H9 (cell line): ENCODE data around the gene MCEE. TPM values are rescaled to one million over a fixed set of nuclear protein-coding genes. Genes with fewer than 3 reads are reported as not detected.
"Not testable (repeated sequence)": the region's sequence is repeated elsewhere in the genome, so short reads cannot be mapped to it uniquely, and the experiment has no call there.

Experiments
- DNase-seq: peaks from one replicate; pipeline ENCODE4 v3.0.0-alpha.2; 2017
- H2AFZ ChIP-seq: one replicate; pipeline ENCODE4 v1.6.1; 2013; ENCODE audit warnings: mild to moderate bottlenecking, low read length, control low read depth, moderate library complexity
- H2AK5ac ChIP-seq: 2 replicates; pipeline ENCODE4 v1.6.1; 2013; ENCODE audit warnings: low read length, control low read depth, mixed read lengths; ENCODE audit not compliant: insufficient read length
- H2BK120ac ChIP-seq: one replicate; pipeline ENCODE4 v1.6.1; 2013; ENCODE audit warnings: low read depth, mild to moderate bottlenecking, low read length, control low read depth, inconsistent platforms; ENCODE audit not compliant: poor library complexity, severe bottlenecking
- H2BK12ac ChIP-seq: 2 replicates; pipeline ENCODE4 v1.6.1; 2013; ENCODE audit warnings: low read length, control low read depth, mixed read lengths, low read depth; ENCODE audit not compliant: insufficient read length
- H2BK15ac ChIP-seq: 2 replicates; pipeline ENCODE4 v1.6.1; 2013; ENCODE audit warnings: low read depth, low read length, control low read depth
- H2BK20ac ChIP-seq: one replicate; pipeline ENCODE4 v1.6.1; 2013; ENCODE audit warnings: low read depth, mild to moderate bottlenecking, low read length, control low read depth, inconsistent platforms; ENCODE audit not compliant: poor library complexity, severe bottlenecking
- H2BK5ac ChIP-seq: 2 replicates; pipeline ENCODE4 v1.6.1; 2013; ENCODE audit warnings: low read length, control low read depth, mixed read lengths; ENCODE audit not compliant: insufficient read length
- H3K14ac ChIP-seq: 2 replicates; pipeline ENCODE4 v1.6.1; 2013; ENCODE audit warnings: low read length, control low read depth; ENCODE audit not compliant: insufficient read depth
- H3K18ac ChIP-seq: 2 replicates; pipeline ENCODE4 v1.6.1; 2013; ENCODE audit warnings: low read depth, mild to moderate bottlenecking, mixed read lengths, low read length, control low read depth; ENCODE audit not compliant: insufficient read length
- H3K23ac ChIP-seq: 2 replicates; pipeline ENCODE4 v1.6.1; 2013; ENCODE audit warnings: low read length, control low read depth, mixed read lengths, low read depth; ENCODE audit not compliant: insufficient read length
- H3K23me2 ChIP-seq: 2 replicates; pipeline ENCODE4 v1.6.1; 2013; ENCODE audit warnings: low read depth, mild to moderate bottlenecking, mixed read lengths, low read length, control low read depth; ENCODE audit not compliant: insufficient read length, poor library complexity, severe bottlenecking
- H3K27ac ChIP-seq: 2 replicates; pipeline ENCODE4 v1.5.1; 2013; ENCODE audit warnings: low read length, control low read depth, mixed read lengths, low read depth; ENCODE audit not compliant: insufficient read length
- H3K27me3 ChIP-seq: 2 replicates; pipeline ENCODE4 v1.6.1; 2013; ENCODE audit warnings: low read length, control low read depth, inconsistent platforms; ENCODE audit not compliant: insufficient read depth
- H3K4ac ChIP-seq: 2 replicates; pipeline ENCODE4 v1.6.1; 2013; ENCODE audit warnings: low read depth, mild to moderate bottlenecking, control low read depth, inconsistent platforms, low read length, moderate library complexity
- H3K4me1 ChIP-seq: 2 replicates; pipeline ENCODE4 v1.6.1; 2013; ENCODE audit warnings: low read length, control low read depth, inconsistent platforms; ENCODE audit not compliant: insufficient read depth
- H3K4me2 ChIP-seq: 2 replicates; pipeline ENCODE4 v1.6.1; 2013; ENCODE audit warnings: low read length, control low read depth, mixed read lengths; ENCODE audit not compliant: insufficient read length, insufficient read depth
- H3K56ac ChIP-seq: 2 replicates; pipeline ENCODE4 v1.6.1; 2013; ENCODE audit warnings: low read depth, mild to moderate bottlenecking, mixed read lengths, low read length, control low read depth; ENCODE audit not compliant: insufficient read length
- H3K79me1 ChIP-seq: 2 replicates; pipeline ENCODE4 v1.6.1; 2013; ENCODE audit warnings: low read depth, mild to moderate bottlenecking, moderate library complexity, low read length, control low read depth, inconsistent platforms; ENCODE audit not compliant: insufficient read depth, poor library complexity, severe bottlenecking
- H3K79me2 ChIP-seq: 2 replicates; pipeline ENCODE4 v1.6.1; 2013; ENCODE audit warnings: low read length, control low read depth, inconsistent platforms; ENCODE audit not compliant: insufficient read depth
- H3K9ac ChIP-seq: 2 replicates; pipeline ENCODE4 v1.6.1; 2013; ENCODE audit warnings: low read length, control low read depth, mixed read lengths; ENCODE audit not compliant: insufficient read length; ENCODE audit errors: extremely low read depth
- H3K9me3 ChIP-seq: one replicate; pipeline ENCODE4 v1.6.1; 2013; ENCODE audit warnings: low read depth, low read length, inconsistent platforms; ENCODE audit not compliant: control insufficient read depth
- H3T11ph ChIP-seq: one replicate; pipeline ENCODE4 v1.6.1; 2013; ENCODE audit warnings: mild to moderate bottlenecking, low read length, control low read depth, inconsistent platforms
- H4K20me1 ChIP-seq: one replicate; pipeline ENCODE4 v1.6.1; 2013; ENCODE audit not compliant: control insufficient read depth, insufficient read length, insufficient read depth
- H4K5ac ChIP-seq: 2 replicates; pipeline ENCODE4 v1.6.1; 2013; ENCODE audit warnings: low read depth, mild to moderate bottlenecking, mixed read lengths, low read length, control low read depth; ENCODE audit not compliant: insufficient read length
- H4K8ac ChIP-seq: replicated peaks from 2 replicates; pipeline ENCODE4 v1.6.1; 2013; ENCODE audit warnings: low read length, control low read depth, mixed read lengths, low read depth; ENCODE audit not compliant: insufficient read length
- H4K91ac ChIP-seq: 2 replicates; pipeline ENCODE4 v1.6.1; 2013; ENCODE audit warnings: low read depth, mild to moderate bottlenecking, moderate library complexity, mixed read lengths, low read length, control low read depth; ENCODE audit not compliant: insufficient read length
- H3K27ac Mint-ChIP-seq, 3 experiments: 2 replicates in 2 of 3; 3 replicates in 1 of 3; pipeline ENCODE4 v1.8.0; 2020 to 2021; ENCODE audit warnings: mixed read lengths in 3 of 3, mild to moderate bottlenecking in 1 of 3, moderate library complexity in 1 of 3
- H3K27me3 Mint-ChIP-seq: 2 replicates; pipeline ENCODE4 v1.8.0; 2021; ENCODE audit warnings: low read depth, mild to moderate bottlenecking, moderate library complexity, mixed read lengths
- H3K36me3 Mint-ChIP-seq, 3 experiments: 2 replicates in 2 of 3; 3 replicates in 1 of 3; pipeline ENCODE4 v1.8.0; 2020 to 2021; ENCODE audit warnings: low read depth in 3 of 3, mixed read lengths in 3 of 3; ENCODE audit not compliant: insufficient read depth in 1 of 3
- H3K4me1 Mint-ChIP-seq, 2 experiments: 2 replicates each; pipeline ENCODE4 v1.8.0; 2020; ENCODE audit warnings: mixed read lengths in 2 of 2
- H3K4me3 Mint-ChIP-seq, 2 experiments: 2 replicates in 1 of 2; 3 replicates in 1 of 2; pipeline ENCODE4 v1.8.0; 2020 to 2021; ENCODE audit warnings: mild to moderate bottlenecking in 2 of 2, mixed read lengths in 2 of 2, moderate library complexity in 1 of 2
- H3K9me3 Mint-ChIP-seq, 2 experiments: 2 replicates in 1 of 2; 3 replicates in 1 of 2; pipeline ENCODE4 v1.8.0; 2020; ENCODE audit warnings: mild to moderate bottlenecking in 2 of 2, mixed read lengths in 2 of 2, moderate library complexity in 1 of 2
- WGBS: extraction: QIAGEN DNeasy Blood & Tissue Kit; methylation state at CpG from one replicate; pipeline ENCODE4 v1.1.7; 2013; ENCODE audit warnings: missing lambda C conversion rate, low lambda C conversion rate, mixed read lengths; ENCODE audit not compliant: insufficient read length; ENCODE audit errors: extremely low coverage; 5-methylcytosine and 5-hydroxymethylcytosine counted together
- total RNA-seq: library from RNA; stranded (reverse); gene quantifications from 2 replicates; pipeline ENCODE4 v1.2.1, GENCODE V29; 2021
- TF ChIP-seq, protein P1 (sequence below): fragments of 200-600 bp; sonication (generic); conservative IDR thresholded peaks from 3 replicates; pipeline ENCODE4 v1.8.0; 2021; ENCODE audit warnings: antibody characterized with exemption, mild to moderate bottlenecking

Gene MCEE
- total RNA-seq, 1 experiment from 2014 or later: 12.5 TPM

DNA sequence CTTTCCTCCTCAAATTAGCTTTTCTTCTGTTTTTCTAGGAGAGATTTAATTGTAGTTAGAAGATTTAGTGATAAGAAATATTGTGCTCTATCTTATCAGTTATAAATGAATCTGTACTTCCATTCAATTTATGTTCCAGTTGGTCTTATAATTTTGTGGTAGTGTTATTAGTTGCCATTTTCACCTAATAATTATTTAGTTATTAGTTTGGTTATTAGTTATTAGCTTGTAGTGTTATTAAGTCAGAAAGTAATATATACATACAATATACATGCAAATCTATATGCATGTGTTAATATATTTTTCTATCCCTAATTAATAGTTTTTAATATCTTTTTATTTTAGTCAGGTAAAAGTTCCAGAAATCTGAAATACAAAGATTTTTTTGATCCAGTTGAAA, 3.6 kb upstream of the MCEE start:
- Histone ChIP-seq H4K5ac (no peak overlapping the region), H3K27me3 (no peaks in the 10 kb centered on the region), H3K56ac (no peak overlapping the region), H2BK120ac (no peak overlapping the region), H4K8ac (no peak overlapping the region), H2BK15ac (no peak overlapping the region), H3K9ac (no peak overlapping the region), H3T11ph (no peak overlapping the region), H3K4me2 (no peak overlapping the region), H3K14ac (no peak overlapping the region), H3K9me3 (no peaks in the 10 kb centered on the region), H3K18ac (no peak overlapping the region), H4K91ac (no peak overlapping the region), H3K79me1 (peaks cover 4% of the 10 kb centered on the region), H3K79me2 (peaks cover 8% of the 10 kb centered on the region; the same call in 1 of the 2 replicates), H3K27ac (no peak overlapping the region), H2AFZ (no peak overlapping the region), H2BK5ac (no peak overlapping the region), H2BK12ac (no peak overlapping the region), H2BK20ac (no peak overlapping the region), H4K20me1 (no peaks in the 10 kb centered on the region), H2AK5ac (no peak overlapping the region), H3K23ac (no peak overlapping the region), H3K4ac (no peak overlapping the region), H3K4me1 (no peaks in the 10 kb centered on the region), H3K23me2 (peaks cover 4% of the 10 kb centered on the region)
- Mint-ChIP-seq H3K4me3 (no peak overlapping the region), H3K36me3 (peaks cover 14 to 42% (median 40%) of the 10 kb centered on the region in 3 experiments), H3K27me3 (no peaks in the 10 kb centered on the region; the same call in 1 of the 2 replicates), H3K9me3 (no peaks in the 10 kb centered on the region), H3K27ac (no peak overlapping the region), H3K4me1 (peaks cover 4 to 5% of the 10 kb centered on the region in 2 experiments; a peak in 3 of 4 replicates)
- TF ChIP-seq, protein P1, sequence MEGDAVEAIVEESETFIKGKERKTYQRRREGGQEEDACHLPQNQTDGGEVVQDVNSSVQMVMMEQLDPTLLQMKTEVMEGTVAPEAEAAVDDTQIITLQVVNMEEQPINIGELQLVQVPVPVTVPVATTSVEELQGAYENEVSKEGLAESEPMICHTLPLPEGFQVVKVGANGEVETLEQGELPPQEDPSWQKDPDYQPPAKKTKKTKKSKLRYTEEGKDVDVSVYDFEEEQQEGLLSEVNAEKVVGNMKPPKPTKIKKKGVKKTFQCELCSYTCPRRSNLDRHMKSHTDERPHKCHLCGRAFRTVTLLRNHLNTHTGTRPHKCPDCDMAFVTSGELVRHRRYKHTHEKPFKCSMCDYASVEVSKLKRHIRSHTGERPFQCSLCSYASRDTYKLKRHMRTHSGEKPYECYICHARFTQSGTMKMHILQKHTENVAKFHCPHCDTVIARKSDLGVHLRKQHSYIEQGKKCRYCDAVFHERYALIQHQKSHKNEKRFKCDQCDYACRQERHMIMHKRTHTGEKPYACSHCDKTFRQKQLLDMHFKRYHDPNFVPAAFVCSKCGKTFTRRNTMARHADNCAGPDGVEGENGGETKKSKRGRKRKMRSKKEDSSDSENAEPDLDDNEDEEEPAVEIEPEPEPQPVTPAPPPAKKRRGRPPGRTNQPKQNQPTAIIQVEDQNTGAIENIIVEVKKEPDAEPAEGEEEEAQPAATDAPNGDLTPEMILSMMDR: no peak
- DNase-seq: no peak

DNA sequence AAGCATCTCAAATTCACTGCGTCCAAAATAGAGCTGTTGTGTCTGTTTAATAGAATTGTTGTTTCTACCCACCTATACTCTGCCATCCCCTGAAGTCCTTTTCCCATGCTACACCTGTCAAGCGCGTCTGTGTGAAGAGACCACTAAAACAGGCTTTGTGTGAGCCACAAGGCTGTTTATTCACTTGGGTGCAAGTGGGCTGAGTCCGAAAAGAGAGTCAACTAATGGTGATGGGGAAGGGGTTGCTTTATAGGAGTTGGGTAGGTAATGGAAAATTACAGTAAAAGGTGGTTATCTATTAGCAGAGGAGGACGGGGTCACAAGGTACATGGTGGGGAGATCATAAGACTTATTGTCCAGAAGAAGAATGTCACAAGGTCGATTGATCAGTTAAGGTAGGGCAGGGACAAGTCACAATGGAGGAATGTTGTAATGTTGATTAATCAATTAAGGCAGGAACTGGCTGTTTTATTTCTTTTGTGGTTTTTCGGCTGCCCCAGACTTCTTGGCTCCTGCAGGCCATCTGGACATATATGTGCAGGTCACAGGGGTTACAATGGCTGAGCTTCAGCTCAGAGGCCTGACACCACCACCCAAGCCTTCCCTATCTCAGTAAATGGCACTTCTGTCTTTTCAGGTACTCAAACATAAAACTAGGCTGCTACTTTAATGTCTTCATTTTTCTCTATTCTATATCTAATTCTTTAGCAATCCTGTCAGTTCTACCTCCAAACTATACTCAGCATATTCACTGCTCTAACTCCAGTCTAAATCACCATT, 1.5 kb upstream of the MCEE start:
- H3K36me3 Mint-ChIP-seq: peaks cover 8 to 28% (median 28%) of the 10 kb centered on the region in 3 experiments; a peak in 6 of 7 replicates
- H3K4me1 ChIP-seq, H3K27me3 ChIP-seq, H3K27ac Mint-ChIP-seq, H3K4me3 Mint-ChIP-seq, H2BK15ac ChIP-seq, H2BK120ac ChIP-seq, H3K4me1 Mint-ChIP-seq, H4K91ac ChIP-seq, H2BK5ac ChIP-seq, H2BK12ac ChIP-seq, H3K27me3 Mint-ChIP-seq, H2BK20ac ChIP-seq, H3K27ac ChIP-seq, H3K23me2 ChIP-seq, H3K9me3 ChIP-seq, H4K8ac ChIP-seq, H3K79me1 ChIP-seq, H2AFZ ChIP-seq, H3K23ac ChIP-seq, H3K18ac ChIP-seq, H4K20me1 ChIP-seq, H4K5ac ChIP-seq, H3K14ac ChIP-seq, H3K56ac ChIP-seq, DNase-seq, H3K79me2 ChIP-seq, H2AK5ac ChIP-seq, H3T11ph ChIP-seq, H3K4ac ChIP-seq, H3K9me3 Mint-ChIP-seq: not testable (repeated sequence)
- no CpG with 5 or more reads among the region's 7 CpGs for WGBS
- H3K4me2 ChIP-seq: peak overlapping the region; percentile 65
- peak overlapping the region; percentile 82 for H3K9ac ChIP-seq
